ENCODE results near the gene PRSS2.

DNA sequence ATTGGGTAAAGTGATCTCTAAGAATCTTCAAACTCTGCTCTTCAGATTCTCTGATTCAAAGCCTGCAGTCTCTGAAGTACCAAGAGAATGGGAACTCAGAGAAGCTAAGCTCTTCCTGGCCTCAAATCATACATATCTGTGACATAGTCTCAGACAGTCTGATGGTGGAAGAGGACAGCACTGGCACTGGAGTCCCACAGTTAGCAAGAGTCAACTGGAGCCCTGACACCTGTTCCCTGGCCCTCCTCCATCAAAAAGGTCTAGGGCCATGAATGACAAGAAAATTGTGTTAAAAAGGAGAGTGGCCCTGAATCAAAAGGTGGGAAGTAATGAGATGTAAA lies 37.7 kb downstream of the PRSS2 start:
- TF ChIP-seq, protein P1, sequence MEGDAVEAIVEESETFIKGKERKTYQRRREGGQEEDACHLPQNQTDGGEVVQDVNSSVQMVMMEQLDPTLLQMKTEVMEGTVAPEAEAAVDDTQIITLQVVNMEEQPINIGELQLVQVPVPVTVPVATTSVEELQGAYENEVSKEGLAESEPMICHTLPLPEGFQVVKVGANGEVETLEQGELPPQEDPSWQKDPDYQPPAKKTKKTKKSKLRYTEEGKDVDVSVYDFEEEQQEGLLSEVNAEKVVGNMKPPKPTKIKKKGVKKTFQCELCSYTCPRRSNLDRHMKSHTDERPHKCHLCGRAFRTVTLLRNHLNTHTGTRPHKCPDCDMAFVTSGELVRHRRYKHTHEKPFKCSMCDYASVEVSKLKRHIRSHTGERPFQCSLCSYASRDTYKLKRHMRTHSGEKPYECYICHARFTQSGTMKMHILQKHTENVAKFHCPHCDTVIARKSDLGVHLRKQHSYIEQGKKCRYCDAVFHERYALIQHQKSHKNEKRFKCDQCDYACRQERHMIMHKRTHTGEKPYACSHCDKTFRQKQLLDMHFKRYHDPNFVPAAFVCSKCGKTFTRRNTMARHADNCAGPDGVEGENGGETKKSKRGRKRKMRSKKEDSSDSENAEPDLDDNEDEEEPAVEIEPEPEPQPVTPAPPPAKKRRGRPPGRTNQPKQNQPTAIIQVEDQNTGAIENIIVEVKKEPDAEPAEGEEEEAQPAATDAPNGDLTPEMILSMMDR (IDR thresholded peaks at IDR 0.05; ENCODE audit: insufficient read depth, low read length) = no peak
- no peak for TF ChIP-seq POLR2AphosphoS5 (IDR thresholded peaks at IDR 0.05; ENCODE audit: low read depth)
- no peak for TF ChIP-seq GABPA (IDR thresholded peaks at IDR 0.05; ENCODE audit: low read depth)
- TF ChIP-seq, protein P2, sequence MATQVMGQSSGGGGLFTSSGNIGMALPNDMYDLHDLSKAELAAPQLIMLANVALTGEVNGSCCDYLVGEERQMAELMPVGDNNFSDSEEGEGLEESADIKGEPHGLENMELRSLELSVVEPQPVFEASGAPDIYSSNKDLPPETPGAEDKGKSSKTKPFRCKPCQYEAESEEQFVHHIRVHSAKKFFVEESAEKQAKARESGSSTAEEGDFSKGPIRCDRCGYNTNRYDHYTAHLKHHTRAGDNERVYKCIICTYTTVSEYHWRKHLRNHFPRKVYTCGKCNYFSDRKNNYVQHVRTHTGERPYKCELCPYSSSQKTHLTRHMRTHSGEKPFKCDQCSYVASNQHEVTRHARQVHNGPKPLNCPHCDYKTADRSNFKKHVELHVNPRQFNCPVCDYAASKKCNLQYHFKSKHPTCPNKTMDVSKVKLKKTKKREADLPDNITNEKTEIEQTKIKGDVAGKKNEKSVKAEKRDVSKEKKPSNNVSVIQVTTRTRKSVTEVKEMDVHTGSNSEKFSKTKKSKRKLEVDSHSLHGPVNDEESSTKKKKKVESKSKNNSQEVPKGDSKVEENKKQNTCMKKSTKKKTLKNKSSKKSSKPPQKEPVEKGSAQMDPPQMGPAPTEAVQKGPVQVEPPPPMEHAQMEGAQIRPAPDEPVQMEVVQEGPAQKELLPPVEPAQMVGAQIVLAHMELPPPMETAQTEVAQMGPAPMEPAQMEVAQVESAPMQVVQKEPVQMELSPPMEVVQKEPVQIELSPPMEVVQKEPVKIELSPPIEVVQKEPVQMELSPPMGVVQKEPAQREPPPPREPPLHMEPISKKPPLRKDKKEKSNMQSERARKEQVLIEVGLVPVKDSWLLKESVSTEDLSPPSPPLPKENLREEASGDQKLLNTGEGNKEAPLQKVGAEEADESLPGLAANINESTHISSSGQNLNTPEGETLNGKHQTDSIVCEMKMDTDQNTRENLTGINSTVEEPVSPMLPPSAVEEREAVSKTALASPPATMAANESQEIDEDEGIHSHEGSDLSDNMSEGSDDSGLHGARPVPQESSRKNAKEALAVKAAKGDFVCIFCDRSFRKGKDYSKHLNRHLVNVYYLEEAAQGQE (IDR thresholded peaks at IDR 0.05; ENCODE audit: insufficient replicate concordance, low read depth) = no peak
